ENCODE measurements around the gene DOCK9.

- TF ChIP-seq CTCF (conservative IDR thresholded peaks at IDR 0.05; ENCODE audit: low read depth, low read length) (no peak), EZH2 (IDR thresholded peaks at IDR 0.05; ENCODE audit: borderline replicate concordance, low read depth, low read length, poor library complexity, severe bottlenecking) (no peak)
Observed at GRCh38 chr13:98963917-98964316, 13.9 kb downstream of the DOCK9 start.

Measured in A673 (cell line).